Nephron (organoid): ENCODE results near the gene TMEM250.

Experiments
- H3K27ac Mint-ChIP-seq, 3 experiments: 2 replicates each; pipeline ENCODE4 v1.8.0; 2020; ENCODE audit warnings: mixed read lengths in 3 of 3, mild to moderate bottlenecking in 2 of 3, moderate library complexity in 1 of 3
- H3K27me3 Mint-ChIP-seq: 2 replicates; pipeline ENCODE4 v1.8.0; 2021; ENCODE audit warnings: low read depth, mild to moderate bottlenecking, moderate library complexity, mixed read lengths
- H3K36me3 Mint-ChIP-seq: 2 replicates; pipeline ENCODE4 v1.8.0; 2020; ENCODE audit warnings: low read depth, mixed read lengths
- H3K4me1 Mint-ChIP-seq: 2 replicates; pipeline ENCODE4 v1.8.0; 2020; ENCODE audit warnings: mixed read lengths
- H3K4me3 Mint-ChIP-seq, 3 experiments: 2 replicates each; pipeline ENCODE4 v1.8.0; 2020; ENCODE audit warnings: mild to moderate bottlenecking in 3 of 3, mixed read lengths in 3 of 3, moderate library complexity in 2 of 3
- H3K9me3 Mint-ChIP-seq: 2 replicates; pipeline ENCODE4 v1.8.0; 2020; ENCODE audit warnings: mixed read lengths
- CTCF ChIP-seq, 3 experiments: fragments of 200-600 bp; sonication (generic); IDR thresholded peaks; one replicate each; pipeline ENCODE4 v1.5.0; 2021; ENCODE audit warnings: antibody characterized with exemption in 3 of 3; ENCODE audit not compliant: unreplicated experiment in 3 of 3

TMEM250 gene

GRCh38 chr9:136118320-136119060 lies at the start of gene TMEM250:
TMEM250 (minus strand) TSS chr9:136118875; CDS start chr9:136116900, 1,975 bp downstream.
- peaks cover 4% of the 10 kb centered on the region for H3K36me3 Mint-ChIP-seq
- H3K4me3 Mint-ChIP-seq: peak within 1 kb of the TSS; percentile 80 to 90 (median 88)
- H3K4me1 Mint-ChIP-seq: peaks cover 12% of the 10 kb centered on the region
- H3K27ac Mint-ChIP-seq: peak within 1 kb of the TSS in 2 of 3 experiments; percentile 84 to 91
- peaks cover 5% of the 10 kb centered on the region for H3K27me3 Mint-ChIP-seq
- TF ChIP-seq CTCF (IDR thresholded peaks at IDR 0.05; ENCODE audit: unreplicated experiment in 3 of 3): no peak
- no peaks in the 10 kb centered on the region for H3K9me3 Mint-ChIP-seq

GRCh38 chr9:136163248-136163850 lies 44.7 kb upstream of the TMEM250 start:
- Mint-ChIP-seq H3K4me3 (no peak overlapping the region), H3K27ac (no peak overlapping the region), H3K4me1 (no peaks in the 10 kb centered on the region), H3K9me3 (peaks cover 25% of the 10 kb centered on the region), H3K27me3 (peaks cover 38% of the 10 kb centered on the region), H3K36me3 (peaks cover 5% of the 10 kb centered on the region)
- no peak for TF ChIP-seq CTCF (IDR thresholded peaks at IDR 0.05; ENCODE audit: unreplicated experiment in 3 of 3)

- H3K36me3 Mint-ChIP-seq: peaks cover 3% of the 10 kb centered on the region
- H3K4me3 Mint-ChIP-seq: no peak overlapping the region
- no peak for TF ChIP-seq CTCF (IDR thresholded peaks at IDR 0.05; ENCODE audit: unreplicated experiment in 3 of 3)
- H3K9me3 Mint-ChIP-seq: peaks cover 17% of the 10 kb centered on the region
- peaks cover 44% of the 10 kb centered on the region for H3K27me3 Mint-ChIP-seq
- peak overlapping the region in 1 of 3 experiments; percentile 38 for H3K27ac Mint-ChIP-seq
- H3K4me1 Mint-ChIP-seq: peaks cover 14% of the 10 kb centered on the region
Measured at GRCh38 chr9:136160995-136161610, 42.4 kb upstream of the TMEM250 start.

- peaks cover 12% of the 10 kb centered on the region for H3K9me3 Mint-ChIP-seq
- peaks cover 50% of the 10 kb centered on the region for H3K27me3 Mint-ChIP-seq
- H3K4me3 Mint-ChIP-seq: no peak overlapping the region
- H3K27ac Mint-ChIP-seq: no peak overlapping the region
- no peak for TF ChIP-seq CTCF (IDR thresholded peaks at IDR 0.05; ENCODE audit: unreplicated experiment in 3 of 3)
- peaks cover 15% of the 10 kb centered on the region for H3K4me1 Mint-ChIP-seq
- peaks cover 3% of the 10 kb centered on the region for H3K36me3 Mint-ChIP-seq
Measured at GRCh38 chr9:136160381-136160841, 41.7 kb upstream of the TMEM250 start.

GRCh38 chr9:136159851-136160250 lies 41.2 kb upstream of the TMEM250 start:
- Mint-ChIP-seq H3K4me1 (peaks cover 20% of the 10 kb centered on the region), H3K36me3 (peaks cover 3% of the 10 kb centered on the region), H3K27me3 (peaks cover 50% of the 10 kb centered on the region), H3K9me3 (peaks cover 6% of the 10 kb centered on the region), H3K27ac (no peak overlapping the region), H3K4me3 (no peak overlapping the region)
- TF ChIP-seq CTCF (IDR thresholded peaks at IDR 0.05; ENCODE audit: unreplicated experiment in 3 of 3): no peak
